HPDE6-E6E7 (cell line): ENCODE data around the gene C1orf21.

ENCODE experiments used
- DNase-seq: peaks from one replicate; pipeline ENCODE4 v3.0.0; 2011; ENCODE audit warnings: missing footprints; ENCODE audit errors: extremely low spot score

The C1orf21 gene

GRCh38 chr1:184650177-184650866 is 263.5 kb downstream of the C1orf21 start:
- no peak for DNase-seq

GRCh38 chr1:184655185-184655584 is 268.4 kb downstream of the C1orf21 start:
- DNase-seq, result no peak

GRCh38 chr1:184656221-184656620 is 269.4 kb downstream of the C1orf21 start:
- DNase-seq, result no peak

GRCh38 chr1:184658055-184658454 is 271.2 kb downstream of the C1orf21 start:
- DNase-seq, result no peak

- no peak for DNase-seq
These were observed 273.8 kb downstream of the C1orf21 start for GRCh38 chr1:184660462-184661191.

GRCh38 chr1:184661801-184662200 is 275.0 kb downstream of the C1orf21 start:
- no peak for DNase-seq

GRCh38 chr1:184664042-184664660 is 277.3 kb downstream of the C1orf21 start:
- peak; percentile 43 for DNase-seq

- no peak for DNase-seq
These were observed 277.8 kb downstream of the C1orf21 start for GRCh38 chr1:184664661-184665060.

- no peak for DNase-seq
These were observed 278.5 kb downstream of the C1orf21 start for GRCh38 chr1:184665360-184665759.

GRCh38 chr1:184669391-184669790 is 282.6 kb downstream of the C1orf21 start:
- no peak for DNase-seq

GRCh38 chr1:184672013-184672726 is 285.3 kb downstream of the C1orf21 start:
- DNase-seq, result no peak

- no peak for DNase-seq
These were observed 286.5 kb downstream of the C1orf21 start for GRCh38 chr1:184673305-184673704.

- DNase-seq, result no peak
These were observed 290.5 kb downstream of the C1orf21 start for GRCh38 chr1:184677344-184677743.
